ENCODE measurements around the gene EXOC3L1.

EXOC3L1 gene

GRCh38 chr16:67163164-67163998 lies 26.6 kb downstream of the EXOC3L1 start:
- no peak for DNase-seq (ENCODE audit: low read depth in 2 of 2)

GRCh38 chr16:67162506-67163163 lies 27.3 kb downstream of the EXOC3L1 start:
- no peak for DNase-seq (ENCODE audit: low read depth in 2 of 2)

DNA sequence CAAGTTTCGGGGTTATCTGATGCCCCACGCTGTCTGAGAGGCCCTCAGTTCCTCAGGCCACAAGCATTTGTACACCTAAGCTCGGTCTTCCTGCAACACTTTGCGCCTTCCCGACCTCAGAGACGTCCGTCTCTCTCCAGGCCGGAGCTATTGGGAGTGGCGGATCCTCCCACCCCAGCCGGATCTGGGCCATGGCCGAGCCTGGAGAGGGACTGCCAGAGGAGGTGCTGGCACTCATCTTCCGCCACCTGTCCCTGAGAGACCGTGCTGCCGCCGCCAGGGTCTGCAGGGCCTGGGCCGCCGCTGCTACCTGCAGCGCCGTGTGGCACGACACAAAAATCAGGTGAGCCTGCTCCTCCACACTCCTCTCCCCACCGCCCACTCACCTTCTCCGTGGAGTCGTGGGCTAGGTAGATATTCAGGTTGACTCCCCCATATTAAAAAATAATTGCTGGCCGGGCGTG lies 28.3 kb downstream of the EXOC3L1 start:
- DNase-seq (ENCODE audit: low read depth in 2 of 2) = no peak

GRCh38 chr16:67158637-67159600 lies 31.0 kb downstream of the EXOC3L1 start:
- DNase-seq (ENCODE audit: low read depth in 2 of 2) = peak; percentile 37 to 68

- no peak for DNase-seq (ENCODE audit: low read depth in 2 of 2)
Measured at GRCh38 chr16:67157892-67158635, 31.9 kb downstream of the EXOC3L1 start.

- DNase-seq (ENCODE audit: low read depth in 2 of 2) = no peak
Measured at GRCh38 chr16:67157106-67157748, 32.7 kb downstream of the EXOC3L1 start.

DNA sequence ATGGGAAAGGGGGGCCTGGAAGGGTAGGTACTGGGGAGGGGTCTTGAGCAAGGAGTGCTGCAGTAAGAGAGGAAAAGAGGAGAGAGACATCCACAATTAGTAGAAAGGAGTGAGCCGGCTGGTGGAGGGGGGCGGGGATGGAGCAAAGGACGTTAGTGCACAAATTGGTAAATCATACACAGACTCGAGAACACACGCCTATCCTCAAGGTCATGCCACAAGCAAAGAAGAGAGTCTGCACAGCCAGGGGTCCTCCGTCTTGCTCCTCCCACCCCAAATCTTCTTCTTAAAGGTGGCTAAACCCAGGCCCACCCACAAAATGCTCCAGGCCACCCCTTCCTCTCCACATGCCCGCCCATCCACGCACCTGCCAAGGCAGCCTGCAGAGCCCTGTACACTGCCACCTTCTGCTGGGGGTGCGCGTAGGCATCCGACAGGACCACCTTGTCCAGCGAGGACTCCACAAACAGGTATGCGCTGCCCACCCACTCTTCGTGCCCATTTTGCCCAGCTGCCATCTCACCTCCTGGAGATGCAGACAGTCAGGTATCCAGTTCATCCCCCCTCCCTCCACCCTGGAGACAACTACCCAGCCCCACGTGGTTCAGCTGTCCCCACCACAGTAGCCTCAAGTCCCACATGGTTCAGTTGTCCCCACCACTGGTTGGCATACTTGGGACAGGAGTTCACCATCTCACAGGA lies 33.6 kb downstream of the EXOC3L1 start:
- no peak for DNase-seq (ENCODE audit: low read depth in 2 of 2)

GRCh38 chr16:67155295-67156142 lies 34.4 kb downstream of the EXOC3L1 start:
- peak; percentile 50 to 56 for DNase-seq (ENCODE audit: low read depth in 2 of 2)

DNA sequence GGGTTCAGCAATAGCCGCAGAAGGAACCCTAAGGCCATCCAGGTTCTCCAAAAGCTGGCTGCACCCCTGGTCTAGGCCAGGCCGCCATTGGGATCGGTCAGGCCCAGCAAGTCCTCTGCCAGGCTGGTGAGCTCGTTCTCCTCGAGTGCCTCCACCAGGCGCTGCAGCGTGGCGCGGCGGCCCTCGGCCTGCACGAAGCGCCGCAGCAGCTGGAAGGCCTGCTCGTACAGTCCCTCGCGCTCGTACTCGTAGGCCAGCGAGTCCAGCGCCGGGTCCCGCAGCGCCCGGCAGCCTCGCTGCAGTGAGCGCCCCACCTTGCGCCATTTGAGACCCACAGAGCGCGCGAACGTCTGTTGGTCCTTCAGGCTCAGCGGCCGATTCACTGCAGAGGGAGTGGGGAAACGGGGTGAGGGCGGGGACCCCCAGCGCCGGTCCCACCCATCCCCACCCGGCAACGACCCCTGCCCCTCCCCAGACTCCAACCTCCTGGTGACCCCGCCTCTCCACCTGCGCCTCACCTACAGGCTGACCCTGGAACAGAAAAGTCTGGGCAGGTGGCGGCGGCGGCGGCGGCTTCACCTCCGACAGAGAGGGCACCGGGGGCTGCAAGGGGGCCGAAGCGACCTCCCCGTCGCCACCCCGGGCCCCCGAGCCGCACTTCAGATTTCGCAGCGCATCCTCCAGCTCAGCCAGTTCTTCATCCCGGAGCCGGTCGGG lies 35.2 kb downstream of the EXOC3L1 start:
- no peak for DNase-seq (ENCODE audit: low read depth in 2 of 2)

DNA sequence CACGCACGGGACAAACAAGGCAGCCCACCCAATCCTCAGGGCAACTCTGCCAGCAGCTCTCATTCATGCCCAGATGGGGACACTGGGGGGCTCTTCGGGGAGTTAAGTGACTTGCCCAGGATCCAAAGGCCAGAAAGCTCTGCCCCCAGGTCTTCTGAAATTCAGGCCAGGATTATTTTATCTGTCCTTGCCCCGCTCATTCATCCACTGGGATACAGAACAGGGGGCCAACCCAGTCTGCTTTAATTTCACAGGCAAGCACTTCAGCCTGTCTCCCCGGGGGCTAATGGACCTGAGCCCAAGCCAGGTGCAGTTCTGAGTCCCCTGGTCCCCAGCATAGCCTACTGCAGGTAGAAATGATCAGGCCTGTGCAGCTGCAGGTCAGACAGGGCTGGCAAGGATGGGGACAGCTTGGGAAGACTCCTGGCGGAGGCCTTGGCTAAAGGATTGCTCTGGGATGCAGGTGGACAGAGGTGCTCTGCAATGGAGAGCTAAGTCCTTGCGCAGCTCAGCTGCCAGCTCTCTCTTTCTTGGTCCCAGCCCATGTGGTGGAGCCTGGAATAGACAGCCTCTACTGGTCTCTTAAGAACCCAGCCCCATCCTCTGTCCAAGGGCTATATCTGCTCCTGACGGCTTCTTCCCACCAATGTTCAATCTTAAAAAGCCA lies 38.4 kb downstream of the EXOC3L1 start:
- no peak for DNase-seq (ENCODE audit: low read depth in 2 of 2)

GRCh38 chr16:67150833-67151396 lies 39.0 kb downstream of the EXOC3L1 start, which contains the start of gene B3GNT9:
Gene B3GNT9, minus strand, starts transcription at chr16:67150998. Its CDS starts 513 bp downstream, at chr16:67150485.
- no peak for DNase-seq (ENCODE audit: low read depth in 2 of 2)

DNA sequence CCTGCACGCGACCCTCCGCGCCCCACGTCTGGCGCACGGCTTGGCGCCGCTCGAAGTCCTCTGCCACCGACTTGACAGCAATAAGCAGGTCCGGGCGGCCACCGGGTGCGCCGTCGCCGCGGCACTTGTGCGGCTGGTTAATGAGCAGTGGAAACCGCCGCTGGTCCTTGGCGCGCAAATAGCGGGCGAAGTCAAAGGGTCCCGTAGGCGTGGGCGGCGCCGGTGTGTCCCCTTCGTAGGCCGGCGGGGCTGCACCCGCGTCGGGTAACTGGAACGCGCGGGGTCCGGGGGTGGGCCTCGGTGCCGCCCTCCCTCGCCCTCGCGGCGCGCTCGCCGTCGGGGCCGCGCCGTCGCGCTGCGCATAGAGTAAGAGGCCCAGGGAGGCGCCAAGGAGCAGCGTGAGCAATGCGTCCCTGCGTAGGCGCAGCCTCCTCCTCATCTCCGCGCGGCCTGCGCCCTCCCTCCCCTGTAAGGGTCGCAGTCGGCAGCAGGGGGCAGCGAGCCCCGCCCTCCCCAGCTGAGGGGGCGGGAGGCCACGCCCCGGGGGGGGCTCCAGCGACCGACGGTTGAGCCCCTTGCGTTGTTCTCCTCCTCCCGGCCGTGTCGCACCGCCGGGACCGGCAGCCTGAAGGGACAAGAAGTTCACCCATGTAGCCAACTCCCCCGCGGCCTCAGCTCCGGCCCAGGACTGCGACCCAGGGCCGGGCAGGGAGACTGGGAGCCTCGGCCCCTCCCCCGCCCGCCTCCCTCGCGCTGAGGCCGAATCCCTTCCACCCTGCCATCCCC lies 39.7 kb downstream of the EXOC3L1 start:
- no peak for DNase-seq (ENCODE audit: low read depth in 2 of 2)

- DNase-seq (ENCODE audit: low read depth in 2 of 2) = no peak
Measured at GRCh38 chr16:67149276-67150046, 40.5 kb downstream of the EXOC3L1 start.

DNA sequence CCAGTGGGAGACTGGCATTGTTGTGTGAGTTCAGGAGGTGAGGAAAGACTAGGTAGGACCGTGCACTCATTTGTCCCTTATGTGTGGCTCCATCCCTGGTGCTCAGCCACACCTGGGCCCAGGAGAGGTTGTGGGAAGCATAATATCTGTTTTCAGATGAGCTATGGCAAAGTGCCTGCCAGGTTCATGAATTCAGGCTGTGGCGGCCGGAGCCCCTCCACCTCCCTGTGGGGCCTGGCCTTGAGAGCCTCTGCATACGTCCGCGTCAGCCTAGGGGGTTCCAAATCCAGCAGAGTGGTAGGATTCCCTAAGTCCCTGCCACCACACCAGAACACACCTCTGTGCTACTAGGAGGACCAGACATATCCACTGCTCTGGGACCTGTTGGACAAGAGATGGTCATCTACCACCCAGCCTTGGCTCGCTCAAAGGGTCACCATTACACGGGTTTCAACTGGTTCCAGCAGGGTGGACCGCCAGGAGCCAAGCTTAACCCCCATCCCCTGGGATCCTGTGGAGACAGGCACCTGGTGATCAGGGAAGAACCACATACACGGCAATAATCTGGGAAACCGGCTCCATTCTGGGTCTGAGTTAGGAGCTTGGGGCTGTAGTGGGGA lies 41.2 kb downstream of the EXOC3L1 start:
- DNase-seq (ENCODE audit: low read depth in 2 of 2) = no peak

DNA sequence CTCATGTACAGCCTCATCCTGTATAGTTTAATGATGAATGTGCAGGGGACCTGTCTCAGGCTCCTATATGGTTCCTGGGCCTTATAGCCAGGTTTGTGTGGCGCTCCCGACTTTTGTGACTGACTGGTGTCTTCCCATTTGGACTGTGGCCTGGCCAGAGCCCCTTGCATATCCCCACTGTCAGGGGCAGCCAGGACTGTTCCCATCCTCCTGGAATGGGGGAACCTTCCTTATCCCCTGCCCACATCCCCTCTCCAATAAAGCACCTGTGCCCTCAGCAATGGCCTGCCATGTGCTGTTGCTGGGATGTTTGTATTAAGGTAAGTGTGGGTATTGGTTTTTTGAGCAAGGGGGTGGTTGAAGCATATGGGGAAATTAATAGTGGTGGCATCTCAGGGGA lies 41.7 kb downstream of the EXOC3L1 start:
- no peak for DNase-seq (ENCODE audit: low read depth in 2 of 2)
